ENCODE data around the gene PARD6G. TPM values are rescaled to one million over a fixed set of nuclear protein-coding genes. Genes with fewer than 3 reads are reported as not detected.

The PARD6G gene
- total and polyA plus RNA-seq, 2 of the 8 experiments (the other 6 are each of a cell fraction or from before 2014, with no cell fraction given): 11.3 to 17.9 TPM

DNA sequence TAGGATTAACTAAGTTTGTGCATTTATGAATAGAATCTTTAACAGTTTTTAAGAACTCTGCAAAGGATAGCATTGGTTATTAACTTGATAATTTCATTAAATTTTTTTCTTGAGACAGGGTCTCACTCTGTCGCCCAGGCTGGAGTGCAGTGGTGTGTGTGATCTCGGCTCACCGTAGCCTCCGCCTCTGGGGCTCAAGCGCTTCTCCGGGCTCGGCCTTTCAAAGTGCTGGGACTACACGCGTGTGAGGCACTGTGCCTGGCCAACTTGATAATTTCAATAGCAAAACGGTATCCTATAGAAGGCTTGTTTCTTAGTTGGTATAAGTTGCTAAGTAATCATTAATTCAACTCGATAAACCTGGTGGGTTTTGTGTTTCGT lies 100.3 kb downstream of the PARD6G start (continued):
- TF ChIP-seq SAP30 (IDR thresholded peaks at IDR 0.05; ENCODE audit: insufficient read depth, insufficient replicate concordance, low read length): no peak
- TF ChIP-seq CBX5 (IDR thresholded peaks at IDR 0.05; ENCODE audit: low read depth, low read length): no peak
- TF ChIP-seq CBX8 (IDR thresholded peaks at IDR 0.05; ENCODE audit: borderline replicate concordance, low read depth, low read length): no peak

Measured in H1 (cell line).